WTC11 (cell line): Measurements from ENCODE around the gene IQSEC1.

ENCODE experiments used
- CTCF ChIP-seq: fragments of 200-600 bp; IDR thresholded peaks from 2 replicates; pipeline ENCODE4 v1.8.0; 2022; ENCODE audit warnings: antibody characterized with exemption
- ETV6 ChIP-seq: sonication (generic); formaldehyde crosslinking; IDR thresholded peaks from 2 replicates; pipeline ENCODE4 v1.8.1; 2022; ENCODE audit warnings: mild to moderate bottlenecking, missing genetic modification reagents

DNA sequence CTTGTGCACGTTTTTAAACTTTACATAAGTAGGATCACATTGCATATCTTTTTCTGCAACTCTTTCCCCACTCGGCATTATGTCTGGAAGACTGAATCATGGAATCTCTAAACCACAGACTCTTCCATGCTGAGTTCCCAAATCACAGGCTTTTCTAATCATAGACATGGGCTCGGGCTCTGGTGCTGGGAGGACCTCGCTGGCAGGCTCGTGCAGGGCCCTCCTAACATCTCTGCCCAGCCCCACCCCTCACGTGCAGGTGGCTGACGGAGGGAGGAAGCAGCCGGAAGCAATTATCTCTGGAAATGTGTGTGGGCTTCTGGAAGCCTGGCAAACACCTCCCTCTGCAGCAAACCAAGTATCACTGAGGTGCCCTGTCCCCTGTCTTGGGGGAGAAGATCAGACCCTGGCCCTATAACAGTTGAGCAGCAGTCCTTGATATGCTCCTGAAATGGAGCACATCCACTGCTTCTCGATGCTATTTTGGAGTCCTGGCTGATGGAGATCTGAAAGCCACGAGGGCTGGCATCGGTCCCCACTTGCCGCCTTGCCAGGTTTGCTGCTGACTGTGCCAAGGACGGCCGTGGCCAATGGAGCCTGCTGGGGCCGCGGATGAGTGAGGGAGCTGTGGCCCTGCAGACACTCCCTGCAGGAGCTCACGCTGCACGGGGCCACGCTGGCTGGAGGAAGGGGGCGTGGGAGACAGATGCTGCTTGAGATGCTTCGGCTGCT, 4.4 kb upstream of the IQSEC1 start:
- TF ChIP-seq CTCF (no peak), ETV6 (no peak)
